HepG2 (cell line): ENCODE results near the gene HOXD8. TPM values are rescaled to one million over a fixed set of nuclear protein-coding genes. Genes with fewer than 3 reads are reported as not detected.
A peak's percentile ranks its signal among the peaks of the same experiment; 100 is the strongest.

Source experiments
- ATAC-seq: fragments of 200-7000 bp; cut with Tn5 transposase; 3 replicates; pipeline ENCODE4 v1.9.1; 2020; ENCODE audit warnings: mild to moderate bottlenecking, moderate library complexity
- BruUV-seq: library from RNA; stranded (reverse); fragments of 400-500 nt; replicated peaks from 2 replicates; lab custom pipeline; 2021; lab: Mats Ljungman, UMichigan
- CTCF ChIA-PET: fragments of 300-600 bp; formaldehyde crosslinking; extraction: SDS; loops from one replicate; lab custom pipeline; 2021; ENCODE audit warnings: low total read pairs, inconsistent platforms, low intra/inter-chr PET ratio; lab: Yijun Ruan, JAX
- POLR2A ChIA-PET: fragments of 350-600 bp; sonication (Branson Sonifier 250); formaldehyde crosslinking; loops from one replicate; lab custom pipeline; 2020; ENCODE audit warnings: antibody characterized with exemption, inconsistent platforms; lab: Yijun Ruan, JAX
- DNase-seq: peaks from one replicate; pipeline ENCODE4 v3.0.0-alpha.2; 2015; ENCODE audit warnings: low spot score
- FAIRE-seq: peaks from 3 replicates; lab custom pipeline; 2011; peaks lifted over from hg19 to GRCh38; lab: Jason Lieb, UNC
- H2AFZ ChIP-seq: one replicate; pipeline ENCODE4 v1.6.1; 2011; ENCODE audit warnings: low read length, inconsistent platforms
- H3K27ac ChIP-seq: fragments of 300-600 bp; 3 replicates; pipeline ENCODE4 v1.8.0; 2011; ENCODE audit warnings: mixed run types, mild to moderate bottlenecking, mixed read lengths, low read length, inconsistent platforms; ENCODE audit not compliant: insufficient read depth; ENCODE audit errors: extremely low read length
- H3K27me3 ChIP-seq, 2 experiments: fragments of 200-600 bp in 1 of 2; 2 replicates in 1 of 2; 3 replicates in 1 of 2; pipeline versions ENCODE4 v1.6.0 to v1.8.0; 2011; ENCODE audit warnings: low read length in 2 of 2, mild to moderate bottlenecking in 2 of 2, moderate library complexity in 2 of 2, inconsistent platforms in 1 of 2; ENCODE audit not compliant: insufficient read depth in 2 of 2, control insufficient read depth in 1 of 2
- H3K36me3 ChIP-seq, 2 experiments: fragments of 200-600 bp in 1 of 2; replicated peaks in 1 of 2; 2 replicates in 1 of 2; 3 replicates in 1 of 2; pipeline versions ENCODE4 v1.5.1 to v1.8.0; 2011; ENCODE audit warnings: low read length in 2 of 2, inconsistent platforms in 1 of 2; ENCODE audit not compliant: insufficient read depth in 2 of 2, control insufficient read depth in 1 of 2
- H3K4me1 ChIP-seq: 2 replicates; pipeline ENCODE4 v1.5.1; 2012; ENCODE audit warnings: low read length, inconsistent platforms; ENCODE audit not compliant: insufficient read depth
- H3K4me2 ChIP-seq: 2 replicates; pipeline ENCODE4 v1.6.0; 2011; ENCODE audit warnings: low read depth, low read length, inconsistent platforms
- H3K4me3 ChIP-seq, 3 experiments: fragments of 200-600 bp in 1 of 3; sonication (generic), shearing (Covaris generic) in 1 of 3; replicated peaks in 1 of 3; 2 replicates each; pipeline ENCODE4 v1.5.1; 2011 to 2016; ENCODE audit warnings: low read length in 3 of 3, inconsistent platforms in 2 of 3, low read depth in 2 of 3, mild to moderate bottlenecking in 2 of 3, control low read depth in 1 of 3, mixed read lengths in 1 of 3; ENCODE audit not compliant: insufficient read depth in 1 of 3
- H3K79me2 ChIP-seq: one replicate; pipeline ENCODE4 v1.6.1; 2011; ENCODE audit warnings: low read length, inconsistent platforms; ENCODE audit not compliant: insufficient read depth
- H3K9ac ChIP-seq: 2 replicates; pipeline ENCODE4 v1.6.0; 2011; ENCODE audit warnings: mild to moderate bottlenecking, low read depth, low read length, inconsistent platforms; ENCODE audit not compliant: insufficient read depth
- H3K9me3 ChIP-seq: 2 replicates; pipeline ENCODE4 v1.5.1; 2012; ENCODE audit warnings: mild to moderate bottlenecking, low read length
- H4K20me1 ChIP-seq: 2 replicates; pipeline ENCODE4 v1.6.0; 2011; ENCODE audit warnings: inconsistent platforms, mild to moderate bottlenecking, low read length, moderate library complexity; ENCODE audit not compliant: insufficient read depth
- CBX2 ChIP-seq, 2 experiments: fragments of 200-600 bp in 1 of 2; sonication (generic); formaldehyde crosslinking in 1 of 2; IDR thresholded peaks; 2 replicates each; pipeline versions ENCODE4 v1.7.0 to v1.8.1; 2018 to 2022; ENCODE audit warnings: low read depth in 2 of 2, low read length in 1 of 2, mild to moderate bottlenecking in 1 of 2, missing genetic modification reagents in 1 of 2
- EZH2 ChIP-seq: conservative IDR thresholded peaks from 2 replicates; pipeline ENCODE4 v1.6.1; 2012; ENCODE audit warnings: mild to moderate bottlenecking, low read depth, low read length, moderate library complexity
- HDAC1 ChIP-seq: sonication (generic); formaldehyde crosslinking; IDR thresholded peaks from 2 replicates; pipeline ENCODE4 v1.5.1; 2020; ENCODE audit warnings: mild to moderate bottlenecking, missing genetic modification reagents
- MEIS1 ChIP-seq: sonication (generic); formaldehyde crosslinking; IDR thresholded peaks from 2 replicates; pipeline ENCODE4 v1.9.0; 2021; ENCODE audit warnings: mild to moderate bottlenecking, missing genetic modification reagents, moderate library complexity, borderline replicate concordance
- SOX5 ChIP-seq: IDR thresholded peaks from 2 replicates; pipeline ENCODE4 v1.6.1; 2016; ENCODE audit warnings: borderline replicate concordance
- SRSF9 ChIP-seq: fragments of 200-400 bp; formaldehyde crosslinking; IDR thresholded peaks from 2 replicates; pipeline ENCODE4 v1.6.1; 2018; ENCODE audit warnings: borderline replicate concordance, mild to moderate bottlenecking, low read depth, low read length; ENCODE audit not compliant: insufficient read depth, poor library complexity, severe bottlenecking
- whole genome bisulfite sequencing: methylation state at CpG from one replicate; pipeline ENCODE4 v1.1.6; 2017; ENCODE audit warnings: low lambda C conversion rate; 5-methylcytosine and 5-hydroxymethylcytosine counted together
- in situ Hi-C: cut with HindIII; loops from 2 replicates; pipeline ENCODE4 v1.10.0; 2017; ENCODE audit warnings: low pct_unique_long_range_greater_than_20kb; ENCODE audit not compliant: extremely low pct_ligation_motif_present
- intact Hi-C: fragments of 100-400 bp; cut with micrococcal nuclease; formaldehyde crosslinking; loops from one replicate; pipeline ENCODE4 v1.10.0; 2022; ENCODE audit not compliant: unreplicated experiment
- polyA plus RNA-seq, 8 experiments: library from polyadenylated mRNA; depleted of rRNA in 3 of 8; stranded (reverse) in 7 of 8; unstranded in 1 of 8; fragments of >200 nt; fragmentation: Illumina TruSeq in 4 of 8; extraction: Trizol in 4 of 8; gene quantifications; 2 replicates each; pipeline versions ENCODE4 v1.2.1 to v1.2.3, GENCODE V29; 2011 to 2016; ENCODE audit warnings: low read depth in 4 of 8, missing spikeins in 1 of 8, mixed read lengths in 1 of 8; ENCODE audit not compliant: insufficient read depth in 1 of 8
- total RNA-seq, 5 experiments: library from RNA; depleted of rRNA; stranded (reverse); fragments of >200 nt; fragmentation: Illumina TruSeq; extraction: Trizol; gene quantifications; 2 replicates each; pipeline ENCODE4 v1.2.3, GENCODE V29; 2016; ENCODE audit warnings: low read depth in 1 of 5
- TF ChIP-seq, protein P1 (sequence below): sonication (generic); IDR thresholded peaks from 2 replicates; pipeline ENCODE4 v1.6.1; 2016; ENCODE audit warnings: low read depth, borderline replicate concordance

HOXD8 gene
- total and polyA plus RNA-seq, 2 of the 13 experiments (the other 11 are each of a cell fraction or from before 2014, with no cell fraction given), result not detected

DNA sequence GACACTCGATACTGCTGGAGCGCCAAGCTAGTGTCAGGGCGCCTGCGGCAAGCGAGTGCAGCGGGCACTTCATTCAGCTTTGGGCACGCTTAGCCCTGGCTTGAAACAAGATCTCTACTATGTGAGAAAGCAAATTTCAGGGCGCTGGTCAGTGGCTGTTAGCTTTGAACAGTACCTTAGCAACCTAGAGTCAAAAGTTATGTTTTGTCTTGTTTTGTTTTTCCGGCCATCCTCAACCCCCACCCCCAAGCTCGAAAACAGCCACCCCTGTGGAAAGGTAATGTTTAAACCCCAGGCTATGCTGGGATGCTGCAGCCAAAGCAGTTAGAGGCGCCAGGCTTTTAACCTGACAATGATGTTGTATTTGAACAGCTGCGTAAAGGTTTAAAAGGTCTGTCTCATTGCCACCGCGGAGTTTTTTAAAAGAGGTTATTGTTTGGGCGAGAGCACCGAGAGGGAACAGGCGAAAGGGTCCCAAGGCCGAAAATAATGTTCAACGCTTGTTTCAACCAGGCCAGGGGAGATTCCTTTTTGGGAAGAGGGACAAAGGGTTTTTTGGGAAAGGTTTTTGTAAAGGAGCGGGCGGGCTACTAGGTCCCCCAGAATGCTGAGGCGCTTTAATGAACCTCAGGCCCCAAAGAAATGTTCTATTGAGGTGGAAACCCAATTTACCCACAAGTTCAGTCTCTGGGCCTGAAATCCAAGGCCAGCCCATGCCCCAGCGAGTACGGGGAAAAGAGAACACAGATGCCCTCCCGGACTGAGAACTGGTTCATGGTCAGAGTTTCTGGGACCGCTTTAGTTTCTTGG lies 15.2 kb upstream of the HOXD8 start (continued):
- peak; percentile 22; the same call in 1 of the 2 replicates for TF ChIP-seq HDAC1 (CRISPR knock-in tag)
- no peak for TF ChIP-seq MEIS1 (CRISPR knock-in tag)
- peak; percentile 42; the same call in 1 of the 2 replicates for TF ChIP-seq SOX5 (CRISPR knock-in tag)
- TF ChIP-seq, protein P1, sequence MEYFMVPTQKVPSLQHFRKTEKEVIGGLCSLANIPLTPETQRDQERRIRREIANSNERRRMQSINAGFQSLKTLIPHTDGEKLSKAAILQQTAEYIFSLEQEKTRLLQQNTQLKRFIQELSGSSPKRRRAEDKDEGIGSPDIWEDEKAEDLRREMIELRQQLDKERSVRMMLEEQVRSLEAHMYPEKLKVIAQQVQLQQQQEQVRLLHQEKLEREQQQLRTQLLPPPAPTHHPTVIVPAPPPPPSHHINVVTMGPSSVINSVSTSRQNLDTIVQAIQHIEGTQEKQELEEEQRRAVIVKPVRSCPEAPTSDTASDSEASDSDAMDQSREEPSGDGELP, result peak; percentile 73

DNA sequence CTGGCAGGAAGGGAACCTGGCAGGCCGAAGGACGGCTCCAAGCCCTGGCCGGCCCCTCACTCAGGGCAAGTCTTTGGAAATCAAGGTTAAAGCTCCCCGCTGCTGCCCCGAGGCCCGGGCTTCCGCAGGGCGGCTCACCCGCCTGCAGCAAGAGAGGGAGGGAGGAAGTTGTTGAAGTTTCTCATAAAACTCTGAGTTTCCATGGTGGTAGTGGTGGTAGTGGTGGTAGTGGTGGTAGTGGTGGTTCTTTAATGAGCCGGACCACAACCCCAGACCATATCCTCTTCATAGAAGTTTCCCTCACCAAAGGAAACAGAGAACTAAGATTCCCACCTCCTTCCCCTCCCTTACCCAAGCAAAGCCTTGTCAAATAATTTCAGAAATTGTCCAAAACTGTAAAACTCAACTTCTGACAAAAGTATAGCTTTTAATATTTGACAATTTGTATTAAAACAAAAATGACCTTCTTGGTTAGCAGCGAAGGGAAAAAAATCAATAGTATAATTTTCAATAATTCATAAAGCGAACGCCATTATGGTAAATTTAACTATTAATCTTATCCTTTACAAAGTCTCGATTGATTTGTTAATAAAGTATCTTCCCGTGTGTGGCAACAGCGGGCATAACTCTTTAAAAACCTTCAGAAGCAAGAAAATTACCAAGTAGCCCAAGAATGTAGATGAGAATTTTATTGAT lies 14.4 kb upstream of the HOXD8 start:
- in situ Hi-C loops, result no loop called here
- no TSS peak for BruUV-seq
- WGBS, result 18% methylated on average over 14 of the region's 16 CpGs
- Histone ChIP-seq H3K4me1 (peaks cover 14% of the 10 kb centered on the region), H3K27ac (no peak overlapping the region), H3K4me2 (0 out of 2 replicates have a peak overlapping the region, but pooled peaks have one; percentile 5), H3K36me3 (no peaks in the 10 kb centered on the region), H2AFZ (no peak overlapping the region), H3K27me3 (peaks cover 25 to 96% of the 10 kb centered on the region in 2 experiments; a peak in 4 of 5 replicates), H3K9me3 (no peaks in the 10 kb centered on the region), H4K20me1 (no peaks in the 10 kb centered on the region), H3K79me2 (no peaks in the 10 kb centered on the region), H3K9ac (no peak overlapping the region), H3K4me3 (no peak overlapping the region)
- FAIRE-seq (no peak), DNase-seq (no peak), ATAC-seq (no peak)
- POLR2A ChIA-PET, result no interaction called here
- TF ChIP-seq CBX2 (IDR thresholded peaks at IDR 0.05; ENCODE audit: low read depth, low read length), result peak; percentile 89
- TF ChIP-seq CBX2 (CRISPR knock-in tag; IDR thresholded peaks at IDR 0.05; ENCODE audit: low read depth), result no peak
- no peak for TF ChIP-seq SRSF9
- TF ChIP-seq EZH2, result peak; percentile 95
- intact Hi-C loops, result loop anchor here (5.0 kb wide), 2 partner anchors 522 to 1032 kb away; no protein-coding TSS in a partner anchor
- CTCF ChIA-PET, result no interaction called here
